SH-SY5Y (cell line): ENCODE measurements around the gene KLHL35.

Source experiments
- GATA2 ChIP-seq: IDR thresholded peaks from 2 replicates; pipeline ENCODE4 v1.6.1; 2011; ENCODE audit warnings: mild to moderate bottlenecking, low read depth, low read length
- GATA3 ChIP-seq: IDR thresholded peaks from 2 replicates; pipeline ENCODE4 v1.6.1; 2011; ENCODE audit warnings: low read depth, mild to moderate bottlenecking, low read length, moderate library complexity

DNA sequence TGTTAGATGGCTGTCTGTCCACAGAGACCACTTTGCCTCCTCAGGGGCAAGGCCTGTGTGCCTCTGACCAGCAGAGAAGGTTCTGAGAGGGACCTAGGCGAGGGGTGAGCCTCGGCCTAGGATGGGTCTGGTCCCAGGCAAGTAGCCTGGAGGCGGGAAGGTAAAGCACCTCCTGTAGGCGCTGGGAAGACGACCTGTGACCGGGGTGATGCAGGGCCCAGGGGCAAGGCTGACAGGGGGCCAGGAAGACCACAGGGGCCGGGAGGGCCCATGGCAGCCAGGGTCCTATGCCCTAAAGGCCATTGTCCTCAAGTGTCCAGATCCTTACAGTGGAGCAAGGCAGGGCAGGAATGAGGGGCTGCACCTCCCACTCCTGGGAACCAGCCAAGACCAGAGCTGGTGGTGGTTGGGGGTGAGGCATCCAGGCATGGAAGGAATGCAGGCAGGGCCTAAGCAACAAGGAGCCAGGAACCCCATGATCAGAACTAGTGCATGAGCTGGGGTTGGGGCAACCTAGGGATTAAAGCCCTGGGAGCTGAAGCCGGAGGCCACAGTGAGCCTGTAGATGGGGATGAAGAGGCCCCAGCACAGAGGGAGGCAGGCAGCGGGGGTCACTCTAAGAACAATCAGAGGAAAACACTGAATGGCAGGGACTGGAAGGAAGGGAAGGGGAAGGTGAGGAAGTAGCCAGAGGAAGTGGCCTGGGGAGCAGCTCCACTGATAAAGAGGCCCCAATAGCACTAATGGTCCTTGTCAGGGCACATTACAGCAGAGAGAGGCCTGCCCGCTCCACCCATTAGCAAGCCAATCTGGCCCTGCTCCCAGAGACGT lies 32.9 kb upstream of the KLHL35 start:
- TF ChIP-seq GATA2, result no peak
- no peak for TF ChIP-seq GATA3
